Measurements from ENCODE around the gene SLC7A1. TPM values are rescaled to one million over a fixed set of nuclear protein-coding genes. Genes with fewer than 3 reads are reported as not detected.
A peak's percentile ranks its signal among the peaks of the same experiment; 100 is the strongest.

SLC7A1 gene
- total and polyA plus RNA-seq, 2 donors (not counting 3 experiments of a cell fraction or from before 2014, with no cell fraction given), result 21.0 to 79.3 TPM

- Histone ChIP-seq H4K20me1 (replicated peaks; ENCODE audit: control insufficient read depth, extremely low read depth, insufficient read depth, low read length) (no peaks in the 10 kb centered on the region), H3K9me1 (replicated peaks; ENCODE audit: control insufficient read depth, extremely low read depth, insufficient read depth, low read length) (no peaks in the 10 kb centered on the region), H2AFZ (ENCODE audit: low read depth, low read length) (no peak overlapping the region), H3K79me2 (ENCODE audit: control insufficient read depth, insufficient read depth, low read length) (peaks cover 98% of the 10 kb centered on the region), H3K27me3 (ENCODE audit: control insufficient read depth in 2 of 2, insufficient read depth in 2 of 2, low read length in 2 of 2) (no peaks in the 10 kb centered on the region), H3K4me3 (replicated peaks in 1 of 3; ENCODE audit: insufficient read depth in 1 of 3, low read depth in 1 of 3, low read length in 3 of 3) (no peak overlapping the region), H3K36me3 (ENCODE audit: control insufficient read depth in 2 of 2, extremely low read depth in 1 of 2, insufficient read depth in 2 of 2, low read length in 2 of 2) (no peaks in the 10 kb centered on the region), H3K4me2 (ENCODE audit: insufficient read depth, low read length) (no peak overlapping the region), H3K9me3 (replicated peaks; ENCODE audit: control insufficient read depth, insufficient read depth, low read length) (no peaks in the 10 kb centered on the region), H3K9ac (replicated peaks; ENCODE audit: extremely low read depth, insufficient read depth, low read length) (no peak overlapping the region), H3K4me1 (ENCODE audit: control insufficient read depth, extremely low read depth, insufficient read depth, low read length) (peaks cover 33% of the 10 kb centered on the region), H3K27ac (ENCODE audit: insufficient read depth, low read depth, low read length) (no peak overlapping the region)
- TF ChIP-seq JUN (IDR thresholded peaks at IDR 0.05; ENCODE audit: borderline replicate concordance, insufficient read depth, insufficient read length, low read depth) (no peak), FOS (IDR thresholded peaks at IDR 0.05; ENCODE audit: borderline replicate concordance, insufficient read depth, low read length) (no peak), MYC (IDR thresholded peaks at IDR 0.05; ENCODE audit: low read depth, low read length) (no peak), CTCF (IDR thresholded peaks at IDR 0.05; ENCODE audit: extremely low read depth in 1 of 2, insufficient read depth in 1 of 2, low read depth in 1 of 2, low read length in 2 of 2) (no peak), POLR2A (IDR thresholded peaks at IDR 0.05; ENCODE audit: low read depth, low read length) (no peak), EZH2 (IDR thresholded peaks at IDR 0.05; ENCODE audit: borderline replicate concordance, low read depth, low read length, severe bottlenecking) (no peak), MAX (IDR thresholded peaks at IDR 0.05; ENCODE audit: insufficient read depth, insufficient read length) (no peak), GATA2 (IDR thresholded peaks at IDR 0.05; ENCODE audit: insufficient read depth, insufficient read length, low read depth, low read length) (no peak), POLR2AphosphoS5 (IDR thresholded peaks at IDR 0.05; ENCODE audit: insufficient read depth, low read depth, low read length) (no peak)
- dilution Hi-C loops (cut with MboI; ENCODE audit: extremely low pct_ligation_motif_present, low sequenced_read_pairs), result no loop called here
- POLR2A ChIA-PET, result no interaction called here
- DNase-seq (ENCODE audit: low read depth, low spot score) (peak; percentile 41), FAIRE-seq (no peak)
- intact Hi-C loops (cut with micrococcal nuclease), result no loop called here
- CTCF ChIA-PET, result interaction anchor here (1.7 to 2.3 kb wide), 2 partner anchors 9 to 61 kb away, joined by 6 read pairs; no protein-coding TSS in a partner anchor
- no TSS peak for BruUV-seq (replicated peaks)
Measured at GRCh38 chr13:29569253-29570050, 26.0 kb downstream of the SLC7A1 start.

Measured in endothelial cell of umbilical vein (primary cell).